HG02798 (cell line): Measurements from ENCODE around the gene ABCD1.

Experiments used
- ATAC-seq: cut with Tn5 transposase; IDR thresholded peaks from one replicate; pipeline ENCODE4 v1.9.1; 2021; ENCODE audit warnings: mild to moderate bottlenecking; ENCODE audit not compliant: unreplicated experiment, poor library complexity

The ABCD1 gene

GRCh38 chrX:153782313-153782712 lies 57.7 kb downstream of the ABCD1 start:
- ATAC-seq: no peak

- ATAC-seq: no peak
These were observed 58.2 kb downstream of the ABCD1 start for GRCh38 chrX:153782871-153783270.

- no peak for ATAC-seq
These were observed 58.8 kb downstream of the ABCD1 start for GRCh38 chrX:153783378-153784013.

- no peak for ATAC-seq
These were observed 59.8 kb downstream of the ABCD1 start for GRCh38 chrX:153784325-153784967.

- no peak for ATAC-seq
These were observed 62.0 kb downstream of the ABCD1 start for GRCh38 chrX:153786669-153787068.

GRCh38 chrX:153789654-153790053 lies 65.0 kb downstream of the ABCD1 start:
- no peak for ATAC-seq

GRCh38 chrX:153791104-153791852 lies 66.6 kb downstream of the ABCD1 start:
- no peak for ATAC-seq

GRCh38 chrX:153792368-153792767 lies 67.7 kb downstream of the ABCD1 start:
- ATAC-seq: no peak

GRCh38 chrX:153793291-153793690 lies 68.6 kb downstream of the ABCD1 start:
- ATAC-seq: no peak
